GM18907 (cell line): Measurements from ENCODE around the gene HAP1.
"Not testable (repeated sequence)": the region's sequence is repeated elsewhere in the genome, so short reads cannot be mapped to it uniquely, and the experiment has no call there.

Experiments used
- ATAC-seq: cut with Tn5 transposase; IDR thresholded peaks from one replicate; pipeline ENCODE4 v1.9.1; 2021; ENCODE audit warnings: mild to moderate bottlenecking, moderate library complexity; ENCODE audit not compliant: unreplicated experiment

HAP1 gene

DNA sequence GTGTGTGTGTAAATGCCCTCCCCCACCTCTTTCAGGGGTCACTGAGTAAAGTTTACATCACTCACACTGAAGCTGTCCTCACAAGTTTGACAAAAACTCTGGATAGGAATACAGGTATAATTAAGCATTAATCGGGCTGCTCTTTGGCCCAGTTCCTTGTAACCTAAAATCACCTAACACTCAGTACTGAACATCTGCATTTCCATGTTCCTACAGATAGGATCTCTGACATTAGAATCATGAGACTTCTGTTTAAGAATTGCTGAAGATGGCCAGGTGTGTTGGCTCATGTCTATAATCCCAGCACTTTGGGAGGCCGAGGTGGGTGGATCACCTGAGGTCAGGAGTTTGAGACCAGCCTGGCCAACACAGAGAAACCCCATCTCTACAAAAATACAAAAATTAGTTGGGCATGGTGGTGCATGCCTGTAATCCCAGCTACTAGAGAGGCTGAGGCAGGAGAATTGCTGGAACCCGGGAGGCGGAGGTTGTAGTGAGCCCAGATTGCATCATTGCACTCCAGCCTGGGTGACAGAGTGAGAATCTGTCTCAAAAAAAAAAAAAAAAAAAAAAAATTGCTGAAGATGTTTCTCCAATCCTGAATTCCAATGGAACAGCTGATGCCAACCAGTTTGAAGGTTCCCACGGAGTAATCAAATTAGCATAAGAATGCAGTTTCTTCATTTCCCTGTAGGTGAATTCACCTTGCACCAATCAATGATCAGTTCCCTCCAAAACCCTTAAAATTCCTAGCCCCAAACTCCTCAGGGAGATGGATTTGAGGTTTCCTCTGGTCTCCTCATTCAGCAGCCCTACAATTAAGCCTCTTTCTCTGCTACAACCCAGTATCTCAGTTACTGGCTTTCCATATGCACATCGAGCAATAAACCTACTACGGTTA, 59.0 kb downstream of the HAP1 start:
- ATAC-seq, result not testable (repeated sequence)
